ENCODE data around the gene SLC39A7.

- TF ChIP-seq CTCF (IDR thresholded peaks at IDR 0.05 in 4 of 5, conservative IDR thresholded peaks at IDR 0.05 in 1 of 5) (no peak), POLR2A (IDR thresholded peaks at IDR 0.05) (no peak)
Measured at GRCh38 chr6:33205191-33206026, 4.7 kb downstream of the SLC39A7 start.

Data from gastrocnemius medialis (tissue), 4 donors.